Erythroblast (primary cell): Measurements from ENCODE around the gene PTBP2.

Experiments
- GATA1 ChIP-seq: IDR thresholded peaks from 2 replicates; pipeline ENCODE4 v1.6.1; 2011; ENCODE audit warnings: low read depth, mild to moderate bottlenecking, control low read depth, low read length, moderate library complexity
- POLR2A ChIP-seq: IDR thresholded peaks from 2 replicates; pipeline ENCODE4 v1.6.1; 2011; ENCODE audit warnings: mild to moderate bottlenecking, low read length

DNA sequence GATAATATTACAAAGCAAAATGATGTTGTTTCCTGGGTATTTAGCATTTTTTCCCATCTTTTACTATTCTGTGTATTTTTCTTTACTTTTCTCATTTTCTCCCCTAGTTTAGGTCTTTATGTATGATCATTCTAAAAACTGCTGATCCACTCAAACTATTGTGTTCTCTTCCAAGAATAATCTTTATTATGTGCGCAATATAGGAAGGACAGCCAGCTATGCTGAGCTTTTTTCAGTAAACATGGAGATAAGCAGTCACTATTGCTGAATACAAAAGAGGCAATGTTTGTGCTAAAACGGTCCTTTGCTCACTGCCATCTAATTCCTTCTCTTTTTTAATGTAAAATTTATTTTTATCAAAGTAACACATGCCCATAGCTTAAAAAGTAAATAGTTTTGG, 6.7 kb upstream of the PTBP2 start:
- TF ChIP-seq POLR2A, result no peak
- TF ChIP-seq GATA1, result no peak
